GM19099 (cell line): Measurements from ENCODE around the gene CA10.

Experiments
- POLR2A ChIP-seq: IDR thresholded peaks from 3 replicates; pipeline ENCODE4 v1.6.1; 2011; ENCODE audit warnings: low read depth; ENCODE audit not compliant: insufficient read length; ENCODE audit errors: extremely low read depth

CA10 gene

DNA sequence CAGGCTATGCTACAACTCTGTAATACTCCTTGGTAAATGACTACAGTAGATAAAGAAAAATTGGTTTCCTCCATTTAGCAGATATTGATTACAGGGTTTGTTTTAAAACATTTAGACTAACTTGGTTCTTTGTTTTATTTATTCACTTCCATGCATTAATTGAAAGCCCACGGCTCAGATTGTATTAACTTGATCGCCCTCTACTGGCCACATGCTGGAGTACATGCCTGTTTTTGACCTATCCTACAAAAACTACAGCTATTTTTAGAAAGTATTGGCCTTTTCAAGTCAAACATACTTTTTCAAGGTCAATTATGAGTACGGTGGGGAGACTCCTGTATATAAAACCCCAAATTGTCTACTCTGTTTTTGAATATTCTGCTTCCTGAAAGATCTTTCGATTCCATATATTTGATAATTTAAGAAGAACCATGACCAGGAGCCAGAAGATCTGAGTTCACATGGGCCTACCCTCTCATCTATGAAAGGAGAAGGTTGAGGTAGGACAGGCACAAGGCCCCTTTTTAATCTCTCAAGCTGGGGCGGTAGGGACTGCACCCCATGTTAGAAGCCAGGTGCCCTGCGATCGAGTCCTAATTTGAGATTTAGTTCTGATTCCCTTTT, 51.8 kb downstream of the CA10 start:
- TF ChIP-seq POLR2A: no peak

DNA sequence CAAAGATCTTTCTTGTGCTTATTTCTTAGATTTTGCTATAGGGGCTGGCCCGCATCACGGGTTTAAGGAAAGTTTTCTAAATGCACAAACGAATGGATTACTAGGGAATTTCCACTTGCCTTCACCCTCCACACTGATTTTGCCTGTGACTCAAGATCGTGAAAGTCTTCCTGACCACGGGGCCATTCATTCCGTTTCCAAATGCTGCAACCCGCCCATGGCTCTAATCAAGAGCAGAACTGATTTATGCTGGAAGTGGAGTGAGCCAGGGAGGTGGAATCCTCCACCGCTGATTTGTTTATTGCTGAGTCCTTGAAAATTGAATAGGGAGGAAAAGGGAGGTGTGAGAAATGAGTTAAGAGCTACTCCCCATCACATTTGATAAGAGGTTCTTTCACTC, 52.4 kb downstream of the CA10 start:
- TF ChIP-seq POLR2A: no peak

DNA sequence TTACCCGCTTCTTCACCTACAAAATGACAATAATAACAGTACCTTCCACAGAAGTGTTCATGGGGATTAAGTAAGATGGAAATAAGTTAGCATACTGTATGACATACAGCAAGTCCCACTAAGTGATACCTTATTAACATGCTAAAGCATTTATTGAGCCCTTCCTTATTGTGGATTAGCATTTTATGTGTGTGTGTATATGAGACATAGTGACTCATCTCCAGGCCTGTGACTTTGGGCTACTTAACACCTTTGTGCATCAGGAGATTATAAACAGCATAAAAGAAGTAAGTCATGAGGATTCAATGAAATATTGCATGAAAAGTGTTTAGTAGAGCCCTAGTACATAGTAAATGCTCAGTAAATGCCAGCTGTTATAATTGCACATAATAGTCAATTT, 52.9 kb downstream of the CA10 start:
- no peak for TF ChIP-seq POLR2A

DNA sequence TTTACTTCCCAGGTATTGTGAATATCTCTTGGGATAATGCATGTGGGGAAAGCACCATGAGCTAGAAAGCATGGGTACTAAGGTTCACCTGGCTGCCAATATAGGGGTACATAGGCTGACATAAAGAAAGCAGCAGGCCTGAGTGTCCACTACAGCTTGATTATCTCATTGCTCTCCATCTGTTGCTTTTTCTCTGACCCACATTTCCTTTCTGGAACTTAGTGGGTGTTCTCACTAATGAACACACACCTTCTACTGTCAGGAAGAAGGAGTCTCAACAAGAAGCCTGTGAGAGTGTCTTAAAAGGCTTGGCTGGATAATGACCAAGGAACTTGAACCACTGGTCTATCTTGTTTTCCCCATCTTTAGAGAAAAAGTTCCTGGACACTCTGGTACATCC, 62.5 kb downstream of the CA10 start:
- TF ChIP-seq POLR2A: no peak

DNA sequence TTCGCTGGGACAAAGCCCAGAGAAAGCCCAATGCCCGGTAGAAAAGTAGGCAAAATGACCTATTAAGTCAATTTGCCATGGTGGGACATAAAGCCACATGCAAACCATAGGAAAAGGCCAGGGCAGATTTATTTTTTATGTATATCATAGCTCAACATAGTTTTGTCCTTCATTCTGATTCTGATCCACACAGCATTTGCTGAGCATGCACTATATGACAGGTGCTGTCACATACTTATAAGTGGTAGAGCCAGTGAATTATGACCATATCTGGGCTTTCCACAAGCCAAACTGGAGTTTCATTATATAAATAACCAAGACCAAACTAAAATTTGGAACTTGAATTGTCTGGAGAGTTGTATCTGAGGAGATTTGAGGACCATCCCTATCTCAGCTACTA, 74.3 kb downstream of the CA10 start:
- TF ChIP-seq POLR2A: no peak

DNA sequence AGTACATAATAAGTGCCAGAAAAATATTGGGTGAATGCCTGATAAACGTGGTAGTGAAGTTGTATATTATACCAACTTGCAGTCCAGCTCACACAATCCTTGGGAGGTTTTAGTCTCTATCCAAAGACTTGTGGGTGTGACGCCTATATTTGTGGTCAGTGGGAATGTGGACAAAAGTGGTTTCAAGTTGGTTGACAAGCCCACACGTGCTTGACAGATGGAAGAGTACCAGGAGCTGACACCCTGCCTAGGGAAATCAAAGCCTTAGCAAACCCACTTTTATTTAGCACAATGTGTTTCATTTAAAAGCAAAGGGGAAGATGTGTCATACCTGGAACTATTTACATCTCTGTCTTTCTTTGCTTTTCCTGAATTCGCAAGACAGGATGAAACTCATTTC, 79.0 kb downstream of the CA10 start:
- no peak for TF ChIP-seq POLR2A

DNA sequence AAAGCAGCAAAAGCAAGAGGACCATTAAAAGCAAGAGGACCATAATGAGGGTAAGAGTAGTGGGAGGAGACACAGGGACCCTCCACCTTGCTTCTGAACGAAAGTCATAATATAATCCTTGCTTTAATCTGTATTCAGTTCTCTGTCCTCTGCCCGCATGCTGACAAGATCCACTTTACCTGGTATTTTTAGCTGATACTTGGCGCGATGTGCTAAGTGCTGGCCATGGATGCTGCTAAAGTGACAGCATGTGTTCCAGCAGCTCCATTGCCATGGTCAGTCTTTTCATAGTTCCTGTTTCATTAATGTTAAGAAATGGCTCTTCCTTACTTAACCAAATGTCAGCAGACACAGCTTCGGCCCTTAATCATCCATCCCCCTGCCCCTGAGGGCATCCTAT, 86.8 kb downstream of the CA10 start:
- TF ChIP-seq POLR2A: no peak

DNA sequence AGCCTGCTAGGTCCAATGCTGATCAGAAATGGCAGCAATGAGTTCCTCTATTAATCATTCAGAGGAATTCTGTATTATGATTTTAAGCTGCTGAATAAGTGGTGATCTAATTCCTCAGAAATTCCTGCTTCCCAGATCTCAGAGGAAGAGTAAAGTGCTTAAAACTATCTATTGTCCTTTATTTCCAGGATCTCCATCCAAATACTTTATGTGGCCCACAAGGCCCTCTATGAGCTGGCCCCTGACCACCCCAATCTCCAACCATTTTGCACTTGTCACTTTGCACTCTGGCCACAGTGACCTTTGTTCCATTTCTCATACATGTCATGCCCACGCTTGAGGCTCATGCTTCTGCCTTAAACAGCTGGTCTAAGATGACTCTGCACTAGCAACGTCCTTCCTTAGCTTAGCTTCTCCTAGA, 93.7 kb downstream of the CA10 start:
- no peak for TF ChIP-seq POLR2A

DNA sequence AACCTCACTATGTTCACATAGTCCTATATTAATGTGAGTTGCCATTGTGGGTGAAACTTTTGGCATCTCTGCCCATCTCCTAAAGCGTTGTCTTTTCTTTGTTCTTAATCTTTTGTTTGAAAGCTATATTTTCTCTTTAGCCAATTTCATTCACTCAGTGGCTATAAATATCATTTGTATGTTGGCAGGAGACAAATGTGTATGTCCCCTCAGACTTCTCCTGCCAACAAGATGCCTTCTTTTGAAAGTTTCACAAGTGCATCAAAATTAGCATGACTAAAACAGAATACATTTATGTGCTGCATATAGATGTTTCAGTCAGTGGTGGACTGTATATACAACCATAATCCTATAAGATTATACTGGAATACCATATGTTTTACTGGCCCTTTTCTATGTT, 109.0 kb downstream of the CA10 start:
- TF ChIP-seq POLR2A: no peak

DNA sequence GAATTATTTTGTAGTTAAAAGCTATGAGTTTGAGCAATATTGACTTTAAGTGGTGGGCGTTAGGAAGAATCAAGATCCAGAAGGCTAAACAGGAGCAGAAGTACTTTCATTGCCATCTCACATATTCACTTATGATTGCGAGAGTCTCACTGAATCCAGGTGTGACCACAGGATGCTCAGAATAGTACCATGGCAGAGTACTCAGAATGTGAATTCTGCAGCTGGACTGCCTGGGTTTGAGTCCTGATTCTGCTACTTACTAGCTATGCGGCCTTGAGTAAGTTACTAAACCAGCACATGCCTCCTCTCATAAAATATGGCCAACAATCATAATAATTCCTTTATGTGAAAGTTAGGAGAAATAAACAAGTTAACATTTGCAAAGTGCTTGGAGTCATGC, 109.5 kb downstream of the CA10 start:
- no peak for TF ChIP-seq POLR2A

DNA sequence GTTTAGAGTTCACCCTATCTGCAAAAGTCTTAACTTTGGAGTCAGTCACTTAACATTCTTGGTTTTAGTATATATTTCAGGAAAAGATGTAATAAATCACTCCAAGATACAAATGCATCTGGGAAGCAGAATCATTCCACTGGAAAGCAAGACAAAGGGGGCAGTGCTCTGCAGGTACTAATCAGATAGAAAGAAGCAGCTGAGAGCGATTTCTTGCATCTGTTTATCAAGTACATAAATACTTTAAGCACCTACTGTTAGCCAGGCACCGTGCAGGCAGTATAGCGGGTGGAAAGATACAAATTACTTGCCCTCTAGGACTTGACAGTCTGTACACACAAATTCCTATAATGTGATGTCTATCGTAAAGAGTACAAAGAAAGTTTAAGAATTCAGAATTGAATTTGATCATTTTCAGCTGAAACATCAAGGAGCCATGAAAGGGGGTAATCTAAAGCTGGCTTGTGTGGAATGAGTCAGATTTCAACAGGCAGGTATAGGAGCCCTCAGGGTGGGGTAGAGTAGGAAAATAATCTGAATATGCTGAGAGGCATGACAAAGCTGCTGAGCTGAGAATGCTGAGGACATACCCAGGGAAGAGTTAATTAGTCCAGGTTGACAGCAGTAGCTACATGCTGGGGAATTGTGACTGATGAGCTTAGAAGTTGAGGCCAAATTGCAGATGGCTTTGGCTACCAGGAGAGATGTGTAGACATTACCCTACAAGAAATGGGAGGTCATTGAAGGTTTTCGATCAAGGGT, 110.2 kb downstream of the CA10 start:
- no peak for TF ChIP-seq POLR2A

DNA sequence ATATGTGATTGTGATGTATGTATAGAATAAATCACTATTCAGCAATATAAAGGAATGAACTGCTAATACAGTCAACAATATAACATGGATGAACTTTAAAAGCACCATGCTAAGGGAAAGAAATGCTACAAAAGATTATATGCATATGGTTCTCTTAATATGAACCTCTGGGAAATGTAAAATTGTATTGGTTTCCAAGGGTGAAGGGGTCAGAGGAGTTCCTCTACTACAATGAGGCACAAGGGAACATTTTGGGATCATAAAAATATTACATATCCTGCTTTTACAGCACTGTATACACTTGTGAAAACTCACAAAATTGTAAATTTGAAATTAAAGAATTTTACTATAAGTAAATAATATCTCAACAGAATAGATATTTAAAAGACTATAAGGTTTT, 111.4 kb downstream of the CA10 start:
- no peak for TF ChIP-seq POLR2A

DNA sequence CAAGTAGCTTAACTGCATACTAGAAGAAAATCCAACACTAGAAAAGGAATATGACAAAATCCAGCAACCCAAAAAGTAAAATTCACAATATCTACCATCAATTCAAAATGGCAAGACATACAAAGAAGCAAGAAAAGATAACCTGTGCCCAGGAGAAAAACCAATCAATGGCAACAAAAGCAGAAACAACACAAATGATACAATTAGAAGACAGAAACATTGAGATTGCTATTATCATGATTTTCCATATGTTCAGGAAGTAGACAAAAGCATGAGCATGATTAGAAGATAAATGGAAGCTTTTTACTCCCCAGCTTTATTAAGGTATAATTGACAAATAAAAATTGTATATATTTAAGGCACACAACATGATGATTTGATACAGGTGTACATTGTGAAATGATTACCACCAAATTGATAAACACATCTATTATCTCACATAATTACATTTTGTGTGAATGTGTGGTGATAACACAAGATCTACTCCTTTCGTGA, 117.3 kb downstream of the CA10 start:
- TF ChIP-seq POLR2A: no peak

DNA sequence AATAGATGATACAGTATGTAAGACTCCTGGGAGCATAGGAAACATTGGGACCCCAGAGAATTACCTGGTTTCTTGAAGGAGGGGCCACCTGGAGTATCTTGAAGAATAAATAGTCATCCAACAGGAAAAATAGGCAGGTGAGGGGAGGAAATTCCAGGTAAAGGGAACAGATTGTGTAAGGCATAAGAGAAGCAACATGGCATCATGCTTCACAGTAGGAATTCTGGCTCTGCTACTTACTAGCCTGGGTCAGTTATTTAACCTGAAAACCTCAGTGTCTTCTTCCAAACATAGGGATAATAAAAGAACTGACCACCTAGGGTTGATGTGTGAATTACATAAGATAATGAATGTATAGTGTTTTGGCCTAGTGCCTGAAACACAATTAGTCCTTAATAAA, 122.1 kb downstream of the CA10 start:
- TF ChIP-seq POLR2A: no peak

DNA sequence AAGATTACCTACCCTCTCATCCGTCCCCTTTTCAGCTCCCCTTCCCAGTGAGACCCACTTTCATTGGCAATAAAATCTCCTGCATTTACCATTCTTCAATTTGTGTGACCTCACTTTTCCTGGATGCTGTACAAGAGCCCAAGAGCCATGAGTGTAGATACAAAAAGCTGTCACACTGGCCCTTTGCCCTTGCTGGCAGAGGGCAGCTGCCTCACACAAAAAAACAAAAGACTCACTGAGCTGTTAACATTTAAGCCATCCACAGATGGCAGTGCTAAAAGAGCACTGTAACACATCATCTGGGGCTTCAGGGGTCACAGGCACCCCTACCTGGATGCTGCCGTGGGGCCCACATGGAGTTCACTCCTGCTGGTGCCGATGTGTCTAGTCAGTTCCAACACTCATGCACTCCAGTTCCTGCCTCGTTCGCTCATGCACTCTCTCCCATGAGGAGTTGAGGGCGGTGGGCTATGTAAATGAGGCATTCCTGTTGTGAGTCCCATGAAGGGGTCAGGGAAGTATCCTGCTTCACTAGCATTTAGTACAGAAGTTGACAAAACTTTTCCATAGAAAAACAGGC, 123.1 kb downstream of the CA10 start:
- no peak for TF ChIP-seq POLR2A

DNA sequence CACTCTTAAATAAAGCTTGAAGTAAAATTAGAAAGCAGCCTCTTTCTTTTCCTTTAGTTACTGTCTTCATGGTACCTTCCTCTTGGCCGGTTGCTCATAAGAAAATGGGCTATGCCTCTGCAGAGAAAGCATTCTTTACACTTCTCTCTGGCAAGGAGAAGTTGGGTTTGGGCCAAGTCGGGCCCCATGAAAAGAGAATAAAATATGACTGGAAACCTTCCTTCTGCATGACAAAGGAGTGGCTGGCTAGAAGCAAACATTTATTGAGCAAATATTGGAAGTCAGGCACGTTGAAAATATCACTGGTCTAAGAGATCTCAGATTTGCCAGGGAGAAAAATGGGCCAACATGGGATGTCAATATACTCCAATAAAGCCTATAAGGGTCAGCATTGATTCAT, 126.1 kb downstream of the CA10 start:
- no peak for TF ChIP-seq POLR2A
